Ovary (tissue), 3 donors: Measurements from ENCODE around the gene IFT52.

Experiments
- EP300 ChIP-seq: sonication (generic); formaldehyde crosslinking; IDR thresholded peaks from one replicate; pipeline ENCODE4 v1.6.1; 2017; ENCODE audit warnings: antibody characterized with exemption
- TF ChIP-seq, protein P1 (sequence below), 3 donors: fragments of 450-650 bp in 2 of 3; fragments of 200-600 bp in 1 of 3; IDR thresholded peaks; one replicate each; pipeline versions ENCODE4 v1.5.1 to v1.8.0; 2016 to 2022; ENCODE audit warnings: antibody characterized with exemption in 3 of 3, mild to moderate bottlenecking in 1 of 3
- donor health status: DM: no; HTN: no; CAD: no.

DNA sequence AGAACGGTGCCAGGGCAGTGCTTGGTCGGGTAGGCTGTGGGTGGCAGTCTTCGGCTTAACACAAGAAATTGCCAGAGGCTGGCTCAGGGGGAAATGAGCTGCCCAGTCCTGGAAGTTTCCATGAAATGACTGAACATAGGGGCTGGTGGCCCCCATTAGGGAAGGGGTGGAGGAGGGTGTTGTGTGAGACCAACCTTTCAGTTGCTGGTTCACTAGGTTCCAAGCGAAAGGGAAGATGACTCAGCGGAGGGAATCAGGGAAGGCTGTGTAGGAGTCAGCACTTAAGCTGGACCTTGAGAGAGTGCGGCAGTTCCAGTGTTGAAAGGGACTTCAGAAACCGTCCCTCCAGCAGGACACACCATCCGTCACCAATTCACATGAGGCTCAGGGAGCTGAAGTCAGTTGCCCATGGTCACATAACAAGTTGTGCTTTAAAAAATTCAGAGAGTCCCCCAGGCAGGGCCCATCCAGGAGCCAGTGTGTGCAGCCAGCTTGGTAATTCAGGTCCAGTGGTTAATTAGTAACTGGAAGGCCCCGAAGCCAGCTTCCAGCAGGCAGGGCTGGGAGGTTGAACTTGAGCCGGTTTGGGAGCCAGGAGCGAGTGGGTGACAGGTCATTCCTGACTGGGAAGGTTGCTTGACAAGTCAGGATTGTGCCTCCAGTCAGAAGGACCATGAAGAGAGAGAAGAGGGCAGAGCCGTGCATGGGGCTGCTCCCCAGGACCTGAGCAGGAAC lies 32.2 kb upstream of the IFT52 start, which contains the start of gene SGK2:
- TF ChIP-seq EP300: no peak
- TF ChIP-seq, protein P1, sequence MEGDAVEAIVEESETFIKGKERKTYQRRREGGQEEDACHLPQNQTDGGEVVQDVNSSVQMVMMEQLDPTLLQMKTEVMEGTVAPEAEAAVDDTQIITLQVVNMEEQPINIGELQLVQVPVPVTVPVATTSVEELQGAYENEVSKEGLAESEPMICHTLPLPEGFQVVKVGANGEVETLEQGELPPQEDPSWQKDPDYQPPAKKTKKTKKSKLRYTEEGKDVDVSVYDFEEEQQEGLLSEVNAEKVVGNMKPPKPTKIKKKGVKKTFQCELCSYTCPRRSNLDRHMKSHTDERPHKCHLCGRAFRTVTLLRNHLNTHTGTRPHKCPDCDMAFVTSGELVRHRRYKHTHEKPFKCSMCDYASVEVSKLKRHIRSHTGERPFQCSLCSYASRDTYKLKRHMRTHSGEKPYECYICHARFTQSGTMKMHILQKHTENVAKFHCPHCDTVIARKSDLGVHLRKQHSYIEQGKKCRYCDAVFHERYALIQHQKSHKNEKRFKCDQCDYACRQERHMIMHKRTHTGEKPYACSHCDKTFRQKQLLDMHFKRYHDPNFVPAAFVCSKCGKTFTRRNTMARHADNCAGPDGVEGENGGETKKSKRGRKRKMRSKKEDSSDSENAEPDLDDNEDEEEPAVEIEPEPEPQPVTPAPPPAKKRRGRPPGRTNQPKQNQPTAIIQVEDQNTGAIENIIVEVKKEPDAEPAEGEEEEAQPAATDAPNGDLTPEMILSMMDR (IDR thresholded peaks at IDR 0.05): no peak
